ENCODE measurements around the gene RNF157.
"Not testable (repeated sequence)": the region's sequence is repeated elsewhere in the genome, so short reads cannot be mapped to it uniquely, and the experiment has no call there.

Gene RNF157

DNA sequence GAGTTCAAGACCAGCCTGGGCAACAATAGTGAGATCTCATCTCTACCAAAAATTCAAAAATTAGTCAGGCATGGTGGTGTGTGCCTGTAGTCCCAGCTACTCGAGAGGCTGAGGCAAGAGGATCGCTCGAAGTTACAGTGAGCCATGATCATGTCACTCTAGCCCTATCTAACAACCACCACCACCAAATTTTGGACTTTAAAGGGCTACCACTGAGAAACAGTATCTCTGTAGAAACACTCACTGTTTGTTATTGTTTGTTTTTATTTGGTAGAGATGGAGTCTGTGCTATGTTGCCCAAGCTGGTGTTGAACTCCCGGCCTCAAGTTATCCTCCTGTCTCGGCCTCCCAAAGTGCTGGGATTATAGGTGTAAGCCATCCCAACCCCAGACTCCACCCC is 23.6 kb upstream of the RNF157 start:
- DNase-seq (ENCODE audit: low spot score) (no peak), ATAC-seq (ENCODE audit: low read depth) (no peak)
- H3K9me3 ChIP-seq (ENCODE audit: severe bottlenecking), result no peaks in the 10 kb centered on the region
- H3K27ac ChIP-seq (ENCODE audit: poor library complexity, severe bottlenecking), result peak overlapping the region; percentile 75
- no peak overlapping the region for H3K4me3 ChIP-seq (ENCODE audit: severe bottlenecking)
- no peak for TF ChIP-seq CTCF (IDR thresholded peaks at IDR 0.05; ENCODE audit: poor library complexity, severe bottlenecking)
- no peaks in the 10 kb centered on the region for H3K27me3 ChIP-seq (ENCODE audit: insufficient read depth, poor library complexity, severe bottlenecking)
- H3K4me1 ChIP-seq (ENCODE audit: insufficient read depth, poor library complexity, severe bottlenecking), result peaks cover 44% of the 10 kb centered on the region
- H3K36me3 ChIP-seq (ENCODE audit: low read depth), result peaks cover 11% of the 10 kb centered on the region

DNA sequence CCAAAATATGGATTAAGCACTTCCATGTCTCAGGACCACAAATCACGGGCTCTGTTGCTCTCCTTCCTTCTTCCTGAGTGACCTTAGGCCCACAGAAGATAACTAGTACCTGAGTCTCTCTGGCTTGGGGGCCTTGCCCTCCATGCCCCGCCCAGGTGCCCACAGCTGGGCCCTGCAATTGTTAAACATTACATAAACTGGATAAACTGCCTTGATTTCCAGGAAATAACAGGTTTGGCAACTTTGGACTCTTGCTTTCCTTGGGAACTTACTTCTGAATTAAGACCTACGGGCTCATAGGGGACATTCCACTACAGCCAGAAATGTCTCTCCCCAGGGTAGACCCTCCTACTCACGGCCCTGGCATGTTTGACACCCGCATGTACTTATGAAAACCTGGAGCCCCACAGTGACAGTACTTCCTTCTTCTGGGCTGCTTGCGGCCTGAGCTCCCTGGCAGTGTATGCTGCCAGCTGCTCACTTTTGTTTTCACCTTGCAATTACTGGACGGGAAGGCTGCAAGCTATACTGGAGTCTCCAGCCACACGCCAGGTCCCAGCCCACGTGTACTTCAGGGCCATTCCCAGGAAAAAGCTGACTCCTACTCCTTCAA is 22.5 kb upstream of the RNF157 start:
- Histone ChIP-seq H3K36me3 (ENCODE audit: low read depth) (peaks cover 6% of the 10 kb centered on the region), H3K9me3 (ENCODE audit: severe bottlenecking) (no peaks in the 10 kb centered on the region), H3K27ac (ENCODE audit: poor library complexity, severe bottlenecking) (peak overlapping the region; percentile 75), H3K27me3 (ENCODE audit: insufficient read depth, poor library complexity, severe bottlenecking) (no peaks in the 10 kb centered on the region), H3K4me3 (ENCODE audit: severe bottlenecking) (no peak overlapping the region), H3K4me1 (ENCODE audit: insufficient read depth, poor library complexity, severe bottlenecking) (peaks cover 35% of the 10 kb centered on the region)
- DNase-seq (ENCODE audit: low spot score) (no peak), ATAC-seq (ENCODE audit: low read depth) (no peak)
- TF ChIP-seq CTCF (IDR thresholded peaks at IDR 0.05; ENCODE audit: poor library complexity, severe bottlenecking), result no peak

DNA sequence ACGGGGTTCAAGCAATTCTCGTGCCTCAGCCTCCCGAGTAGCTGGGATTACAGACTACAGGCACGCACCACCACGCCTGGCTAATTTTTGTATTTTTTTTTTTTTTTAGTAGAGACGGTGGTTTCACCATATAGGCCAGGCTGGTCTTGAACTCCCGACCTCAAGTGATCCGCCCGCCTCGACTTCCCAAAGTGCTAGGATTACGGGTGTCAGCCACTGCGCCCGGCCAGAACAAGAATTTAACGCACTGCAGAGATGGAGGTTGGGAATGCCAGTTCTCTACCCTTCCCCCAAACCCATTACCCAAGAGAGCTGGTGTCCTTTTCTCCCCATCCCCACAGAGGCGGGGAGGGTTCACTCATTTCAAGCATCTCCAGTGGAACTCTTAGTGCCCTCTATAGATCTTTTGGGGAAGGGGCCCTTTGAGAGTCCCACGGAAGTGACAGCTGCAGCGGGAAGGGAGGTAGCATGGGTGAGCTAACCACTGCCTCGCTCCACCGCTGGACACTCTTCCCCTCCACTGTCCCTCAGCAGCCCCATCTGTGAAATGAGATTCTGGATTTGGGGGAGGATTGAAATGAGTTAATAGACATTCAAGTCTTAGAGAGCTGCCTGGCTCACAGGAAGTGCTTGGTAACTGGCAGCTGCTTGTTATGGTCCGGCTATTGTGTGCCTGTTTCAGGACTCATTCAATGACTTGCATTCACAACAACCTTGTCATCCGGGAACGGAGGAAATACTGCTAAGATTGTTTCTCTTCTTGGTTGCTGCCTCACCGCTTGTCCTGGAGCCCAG is 21.3 kb upstream of the RNF157 start:
- Histone ChIP-seq H3K36me3 (ENCODE audit: low read depth) (no peaks in the 10 kb centered on the region), H3K9me3 (ENCODE audit: severe bottlenecking) (no peaks in the 10 kb centered on the region), H3K4me1 (ENCODE audit: insufficient read depth, poor library complexity, severe bottlenecking) (peaks cover 25% of the 10 kb centered on the region), H3K27me3 (ENCODE audit: insufficient read depth, poor library complexity, severe bottlenecking) (no peaks in the 10 kb centered on the region), H3K27ac (ENCODE audit: poor library complexity, severe bottlenecking) (no peak overlapping the region), H3K4me3 (ENCODE audit: severe bottlenecking) (no peak overlapping the region)
- ATAC-seq (ENCODE audit: low read depth) (no peak), DNase-seq (ENCODE audit: low spot score) (no peak)
- no peak for TF ChIP-seq CTCF (IDR thresholded peaks at IDR 0.05; ENCODE audit: poor library complexity, severe bottlenecking)

GRCh38 chr17:76260669-76261068 is 20.4 kb upstream of the RNF157 start:
- no peaks in the 10 kb centered on the region for H3K36me3 ChIP-seq (ENCODE audit: low read depth)
- peaks cover 23% of the 10 kb centered on the region for H3K4me1 ChIP-seq (ENCODE audit: insufficient read depth, poor library complexity, severe bottlenecking)
- ATAC-seq (ENCODE audit: low read depth), result no peak
- no peak overlapping the region for H3K4me3 ChIP-seq (ENCODE audit: severe bottlenecking)
- no peak for DNase-seq (ENCODE audit: low spot score)
- H3K9me3 ChIP-seq (ENCODE audit: severe bottlenecking), result no peaks in the 10 kb centered on the region
- no peak overlapping the region for H3K27ac ChIP-seq (ENCODE audit: poor library complexity, severe bottlenecking)
- TF ChIP-seq CTCF (IDR thresholded peaks at IDR 0.05; ENCODE audit: poor library complexity, severe bottlenecking), result no peak
- H3K27me3 ChIP-seq (ENCODE audit: insufficient read depth, poor library complexity, severe bottlenecking), result no peaks in the 10 kb centered on the region

GRCh38 chr17:76260220-76260619 is 19.9 kb upstream of the RNF157 start:
- no peak for TF ChIP-seq CTCF (IDR thresholded peaks at IDR 0.05; ENCODE audit: poor library complexity, severe bottlenecking)
- H3K4me1 ChIP-seq (ENCODE audit: insufficient read depth, poor library complexity, severe bottlenecking), result peaks cover 23% of the 10 kb centered on the region
- H3K36me3 ChIP-seq (ENCODE audit: low read depth), result no peaks in the 10 kb centered on the region
- H3K27ac ChIP-seq (ENCODE audit: poor library complexity, severe bottlenecking), result no peak overlapping the region
- no peak for ATAC-seq (ENCODE audit: low read depth)
- no peak overlapping the region for H3K4me3 ChIP-seq (ENCODE audit: severe bottlenecking)
- H3K9me3 ChIP-seq (ENCODE audit: severe bottlenecking), result no peaks in the 10 kb centered on the region
- no peak for DNase-seq (ENCODE audit: low spot score)
- no peaks in the 10 kb centered on the region for H3K27me3 ChIP-seq (ENCODE audit: insufficient read depth, poor library complexity, severe bottlenecking)

DNA sequence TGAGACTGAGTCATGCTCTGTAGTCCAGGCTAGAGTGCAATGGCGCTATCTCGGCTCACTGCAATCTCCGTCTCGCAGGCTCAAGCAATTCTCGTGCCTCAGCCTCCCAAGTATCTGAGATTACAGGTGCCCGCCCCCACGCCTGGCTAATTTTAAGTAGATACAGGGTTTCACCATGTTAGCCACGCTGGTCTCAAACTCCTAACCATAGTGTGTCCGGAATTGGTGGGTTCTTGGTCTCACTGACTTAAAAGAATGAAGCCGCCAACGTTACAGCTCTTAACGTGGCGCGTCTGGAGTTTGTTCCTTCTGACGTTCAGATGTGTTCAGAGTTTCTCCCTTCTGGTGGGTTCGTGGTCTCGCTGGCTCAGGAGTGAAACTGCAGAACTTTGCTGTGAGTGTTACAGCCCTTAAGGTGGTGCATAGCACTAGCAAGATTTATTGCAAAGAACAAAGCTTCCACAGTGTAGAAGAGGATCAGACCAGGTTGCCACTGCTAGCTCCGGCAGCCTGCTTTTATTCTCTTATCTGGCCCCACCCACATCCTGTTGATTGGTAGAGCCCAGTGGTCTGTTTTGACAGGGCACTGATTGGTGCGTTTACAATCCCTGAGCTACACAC is 16.2 kb upstream of the RNF157 start:
- H3K27me3 ChIP-seq (ENCODE audit: insufficient read depth, poor library complexity, severe bottlenecking); H3K27ac ChIP-seq (ENCODE audit: poor library complexity, severe bottlenecking); H3K9me3 ChIP-seq (ENCODE audit: severe bottlenecking); H3K36me3 ChIP-seq (ENCODE audit: low read depth); ATAC-seq (ENCODE audit: low read depth); H3K4me3 ChIP-seq (ENCODE audit: severe bottlenecking): not testable (repeated sequence)
- H3K4me1 ChIP-seq (ENCODE audit: insufficient read depth, poor library complexity, severe bottlenecking), result peaks cover 15% of the 10 kb centered on the region
- DNase-seq (ENCODE audit: low spot score), result peak; percentile 31
